ENCODE data around the gene SQOR. TPM values are rescaled to one million over a fixed set of nuclear protein-coding genes. Genes with fewer than 3 reads are reported as not detected.
A peak's percentile ranks its signal among the peaks of the same experiment; 100 is the strongest.

Gene SQOR
- total RNA-seq, 2 donors from 2014 or later = 0.24 TPM; not detected in 1

- TF ChIP-seq CTCF (conservative IDR thresholded peaks at IDR 0.05) = no peak
- Mint-ChIP-seq H3K4me1 (peaks cover 25% of the 10 kb centered on the region), H3K27me3 (ENCODE audit: insufficient read depth) (no peaks in the 10 kb centered on the region), H3K4me3 (peak overlapping the region; percentile 90), H3K27ac (peak overlapping the region; percentile 100), H3K9me3 (peaks cover 23% of the 10 kb centered on the region), H3K36me3 (ENCODE audit: low read depth) (peaks cover 6% of the 10 kb centered on the region)
- no peaks in the 10 kb centered on the region for H3K27me3 ChIP-seq (ENCODE audit: control insufficient read depth, insufficient read depth, low read length, poor library complexity, severe bottlenecking)
- H3K9me3 ChIP-seq (ENCODE audit: control insufficient read depth, low read length) = peaks cover 12% of the 10 kb centered on the region
- H3K4me3 ChIP-seq (ENCODE audit: low read length) = peak overlapping the region; percentile 94
- peaks cover 3% of the 10 kb centered on the region for H3K4me1 ChIP-seq (ENCODE audit: control insufficient read depth, insufficient read depth, low read length)
- H3K9ac ChIP-seq (ENCODE audit: extremely low read depth, low read length, poor library complexity, severe bottlenecking) = peak overlapping the region; percentile 98
- H3K27ac ChIP-seq (ENCODE audit: low read depth, low read length) = peak overlapping the region; percentile 99
- peaks cover 1% of the 10 kb centered on the region for H3K36me3 ChIP-seq (ENCODE audit: control insufficient read depth, insufficient read depth, low read length)
- DNase-seq = no peak
- 5 to 10% methylated on average over 5 to 14 of the region's 14 CpGs for WGBS, 2 experiments (ENCODE audit: insufficient coverage in 1 of 2, insufficient read length in 1 of 2)
These were observed 48.2 kb upstream of the SQOR start for GRCh38 chr15:45586601-45587094.

- peaks cover 8% of the 10 kb centered on the region for H3K36me3 ChIP-seq (ENCODE audit: control insufficient read depth, insufficient read depth, low read length)
- H3K4me3 ChIP-seq (ENCODE audit: low read length) = peak within 1 kb of the TSS; percentile 94
- peak within 1 kb of the TSS; percentile 99 for H3K27ac ChIP-seq (ENCODE audit: low read depth, low read length)
- peak within 1 kb of the TSS; percentile 98 for H3K9ac ChIP-seq (ENCODE audit: extremely low read depth, low read length, poor library complexity, severe bottlenecking)
- no peaks in the 10 kb centered on the region for H3K27me3 ChIP-seq (ENCODE audit: control insufficient read depth, insufficient read depth, low read length, poor library complexity, severe bottlenecking)
- peak within 1 kb of the TSS; percentile 100 for H3K27ac Mint-ChIP-seq
- peaks cover 3% of the 10 kb centered on the region for H3K4me1 ChIP-seq (ENCODE audit: control insufficient read depth, insufficient read depth, low read length)
- H3K36me3 Mint-ChIP-seq (ENCODE audit: low read depth) = peaks cover 9% of the 10 kb centered on the region
- peaks cover 12% of the 10 kb centered on the region for H3K9me3 ChIP-seq (ENCODE audit: control insufficient read depth, low read length)
- no peak for TF ChIP-seq CTCF (conservative IDR thresholded peaks at IDR 0.05)
- H3K27me3 Mint-ChIP-seq (ENCODE audit: insufficient read depth) = no peaks in the 10 kb centered on the region
- WGBS, 2 experiments (ENCODE audit: insufficient coverage in 1 of 2, insufficient read length in 1 of 2) = 0% methylated on average over 22 to 62 of the region's 62 CpGs
- peaks cover 25% of the 10 kb centered on the region for H3K4me1 Mint-ChIP-seq
- peak within 1 kb of the TSS; percentile 90 for H3K4me3 Mint-ChIP-seq
- H3K9me3 Mint-ChIP-seq = peaks cover 23% of the 10 kb centered on the region
- DNase-seq = peak; percentile 96
These were observed 47.5 kb upstream of the SQOR start, which contains the start of gene BLOC1S6 for GRCh38 chr15:45587095-45587862. Gene BLOC1S6 (plus strand): TSS chr15:45587379. CDS start chr15:45587444, 65 bp downstream.

GRCh38 chr15:45587863-45588170, 47.0 kb upstream of the SQOR start:
- H3K9ac ChIP-seq (ENCODE audit: extremely low read depth, low read length, poor library complexity, severe bottlenecking) = peak overlapping the region; percentile 98
- peak overlapping the region; percentile 100 for H3K27ac Mint-ChIP-seq

More at GRCh38 chr15:45587863-45588170, 47.0 kb upstream of the SQOR start:
- no peak for DNase-seq
- H3K27ac ChIP-seq (ENCODE audit: low read depth, low read length) = peak overlapping the region; percentile 99
- 0 to 2% methylated on average over 4 of the region's 4 CpGs for WGBS, 2 experiments (ENCODE audit: insufficient coverage in 1 of 2, insufficient read length in 1 of 2)
- TF ChIP-seq CTCF (conservative IDR thresholded peaks at IDR 0.05) = no peak
- H3K27me3 Mint-ChIP-seq (ENCODE audit: insufficient read depth) = no peaks in the 10 kb centered on the region
- H3K36me3 ChIP-seq (ENCODE audit: control insufficient read depth, insufficient read depth, low read length) = peaks cover 13% of the 10 kb centered on the region
- H3K4me3 Mint-ChIP-seq = peak overlapping the region; percentile 90
- H3K4me3 ChIP-seq (ENCODE audit: low read length) = peak overlapping the region; percentile 94
- peaks cover 25% of the 10 kb centered on the region for H3K4me1 Mint-ChIP-seq
- peaks cover 19% of the 10 kb centered on the region for H3K9me3 Mint-ChIP-seq
- H3K36me3 Mint-ChIP-seq (ENCODE audit: low read depth) = peaks cover 14% of the 10 kb centered on the region
- H3K9me3 ChIP-seq (ENCODE audit: control insufficient read depth, low read length) = peaks cover 9% of the 10 kb centered on the region
- H3K4me1 ChIP-seq (ENCODE audit: control insufficient read depth, insufficient read depth, low read length) = peaks cover 3% of the 10 kb centered on the region
- H3K27me3 ChIP-seq (ENCODE audit: control insufficient read depth, insufficient read depth, low read length, poor library complexity, severe bottlenecking) = no peaks in the 10 kb centered on the region

Data from endodermal cell (in vitro differentiated cells).